RWPE2 (cell line): ENCODE data around the gene CST1.

Source experiments
- ATAC-seq: fragments of 200-7000 bp; cut with Tn5 transposase; 3 replicates; pipeline ENCODE4 v1.9.1; 2021; ENCODE audit warnings: low read depth
- DNase-seq: peaks from one replicate; pipeline ENCODE4 v3.0.0-alpha.2; 2020; ENCODE audit warnings: low spot score
- H3K27ac ChIP-seq: fragments of 450-650 bp; 2 replicates; pipeline ENCODE4 v1.5.1; 2017; ENCODE audit warnings: mild to moderate bottlenecking; ENCODE audit not compliant: poor library complexity, severe bottlenecking
- H3K27me3 ChIP-seq: fragments of 250-450 bp; sonication (Bioruptor Pico); 2 replicates; pipeline ENCODE4 v1.5.1; 2021; ENCODE audit warnings: mild to moderate bottlenecking, moderate library complexity; ENCODE audit not compliant: insufficient read depth, poor library complexity, severe bottlenecking
- H3K36me3 ChIP-seq: fragments of 250-450 bp; sonication (Bioruptor Pico); 2 replicates; pipeline ENCODE4 v1.5.1; 2020; ENCODE audit warnings: low read depth, mild to moderate bottlenecking, moderate library complexity
- H3K4me1 ChIP-seq: fragments of 250-450 bp; sonication (Bioruptor Pico); 2 replicates; pipeline ENCODE4 v1.5.1; 2021; ENCODE audit warnings: mild to moderate bottlenecking, moderate library complexity; ENCODE audit not compliant: insufficient read depth, poor library complexity, severe bottlenecking
- H3K4me3 ChIP-seq: fragments of 250-450 bp; sonication (Bioruptor Pico); 2 replicates; pipeline ENCODE4 v1.5.1; 2021; ENCODE audit warnings: mild to moderate bottlenecking, moderate library complexity; ENCODE audit not compliant: severe bottlenecking
- H3K9me3 ChIP-seq: fragments of 250-450 bp; sonication (Bioruptor Pico); 2 replicates; pipeline ENCODE4 v1.5.1; 2021; ENCODE audit warnings: mild to moderate bottlenecking, moderate library complexity; ENCODE audit not compliant: severe bottlenecking
- CTCF ChIP-seq: fragments of 450-650 bp; IDR thresholded peaks from one replicate; pipeline ENCODE4 v1.5.1; 2017; ENCODE audit warnings: mild to moderate bottlenecking, moderate library complexity; ENCODE audit not compliant: poor library complexity, severe bottlenecking

Gene CST1

DNA sequence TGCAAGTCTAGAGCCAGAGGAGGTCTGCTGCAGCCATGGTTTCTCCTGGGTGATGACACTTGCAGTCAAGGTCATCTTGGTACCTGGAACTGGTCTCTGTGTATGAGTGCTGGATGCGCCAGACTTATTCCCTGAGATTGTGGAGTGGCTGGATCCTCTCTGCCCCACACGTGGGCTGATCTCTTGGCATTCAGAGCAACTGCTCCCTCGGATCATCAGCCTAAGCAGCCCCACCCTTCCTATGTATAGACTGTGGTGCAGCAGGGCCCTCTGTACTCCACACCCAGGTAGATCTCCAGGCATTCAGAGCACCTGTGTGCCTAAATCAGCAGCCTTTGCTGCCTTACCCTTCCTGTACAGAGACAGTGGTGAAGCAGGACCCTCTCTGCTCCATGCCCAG, 49.8 kb downstream of the CST1 start:
- Histone ChIP-seq H3K27me3 (peaks cover 4% of the 10 kb centered on the region), H3K4me3 (no peak overlapping the region), H3K9me3 (no peaks in the 10 kb centered on the region), H3K27ac (no peak overlapping the region), H3K36me3 (no peaks in the 10 kb centered on the region), H3K4me1 (no peaks in the 10 kb centered on the region)
- ATAC-seq (no peak), DNase-seq (no peak)
- TF ChIP-seq CTCF = no peak

DNA sequence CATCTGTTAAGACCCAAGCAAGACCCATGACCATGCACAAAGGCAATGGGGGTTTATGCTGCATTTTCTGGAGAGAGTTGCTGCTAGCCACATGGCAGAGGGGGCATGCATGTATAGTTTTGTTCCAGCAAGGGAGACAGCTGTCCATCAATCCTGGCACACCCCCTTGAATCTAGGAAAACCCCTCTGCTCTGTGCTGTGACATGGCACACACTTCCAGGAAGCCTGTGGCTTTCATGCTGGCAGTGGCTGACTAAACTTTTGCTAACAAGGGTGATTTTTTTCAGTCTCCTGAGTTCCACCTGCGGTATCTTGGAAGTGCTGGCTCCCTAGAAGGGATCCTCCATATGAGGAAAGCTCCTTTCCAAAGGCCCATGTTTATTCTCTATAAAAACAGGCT, 52.8 kb downstream of the CST1 start:
- Histone ChIP-seq H3K4me1 (no peaks in the 10 kb centered on the region), H3K4me3 (no peak overlapping the region), H3K9me3 (no peaks in the 10 kb centered on the region), H3K36me3 (no peaks in the 10 kb centered on the region), H3K27ac (no peak overlapping the region), H3K27me3 (no peaks in the 10 kb centered on the region)
- no peak for DNase-seq
- no peak for TF ChIP-seq CTCF
- no peak for ATAC-seq
